ENCODE results near the gene KIF17.

DNA sequence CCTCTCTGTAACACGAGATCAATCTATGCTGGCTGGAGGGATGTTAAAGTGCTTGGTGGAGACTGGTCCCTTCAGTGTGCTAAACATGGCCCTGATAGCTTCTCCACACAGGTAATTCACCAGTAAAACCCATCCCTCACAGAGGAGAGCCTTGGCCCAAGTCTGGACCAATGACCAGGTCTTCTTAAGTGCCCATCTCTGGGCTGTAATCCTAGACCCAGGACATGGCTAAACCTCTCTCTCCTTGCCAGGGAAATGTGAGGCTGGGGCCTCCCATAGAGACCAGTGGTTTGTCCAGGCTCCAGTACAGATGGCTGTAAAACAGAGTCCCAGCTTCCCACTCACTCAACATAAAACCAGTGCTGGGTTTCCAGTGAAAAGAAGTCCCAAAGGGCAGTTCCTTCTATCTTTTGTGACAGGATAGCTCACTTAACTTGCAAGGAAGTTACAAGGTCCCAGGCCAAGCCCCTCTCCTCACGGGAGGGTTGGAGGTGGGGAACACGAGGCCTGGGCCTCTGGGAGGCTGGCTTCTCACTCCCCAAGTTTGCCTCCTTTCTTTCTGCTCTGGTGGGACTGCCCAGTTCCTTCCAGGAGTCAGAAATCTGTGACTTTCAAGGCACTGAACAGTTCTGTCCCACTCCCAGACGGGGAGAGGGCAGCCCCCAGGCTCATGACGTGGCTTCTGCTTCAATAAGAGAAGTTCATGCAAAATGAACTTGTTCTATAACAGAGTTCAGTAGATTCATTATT lies 2.2 kb upstream of the KIF17 start:
- TF ChIP-seq POLR2A (IDR thresholded peaks at IDR 0.05) (no peak), EP300 (IDR thresholded peaks at IDR 0.05) (no peak)
- TF ChIP-seq, protein P1, sequence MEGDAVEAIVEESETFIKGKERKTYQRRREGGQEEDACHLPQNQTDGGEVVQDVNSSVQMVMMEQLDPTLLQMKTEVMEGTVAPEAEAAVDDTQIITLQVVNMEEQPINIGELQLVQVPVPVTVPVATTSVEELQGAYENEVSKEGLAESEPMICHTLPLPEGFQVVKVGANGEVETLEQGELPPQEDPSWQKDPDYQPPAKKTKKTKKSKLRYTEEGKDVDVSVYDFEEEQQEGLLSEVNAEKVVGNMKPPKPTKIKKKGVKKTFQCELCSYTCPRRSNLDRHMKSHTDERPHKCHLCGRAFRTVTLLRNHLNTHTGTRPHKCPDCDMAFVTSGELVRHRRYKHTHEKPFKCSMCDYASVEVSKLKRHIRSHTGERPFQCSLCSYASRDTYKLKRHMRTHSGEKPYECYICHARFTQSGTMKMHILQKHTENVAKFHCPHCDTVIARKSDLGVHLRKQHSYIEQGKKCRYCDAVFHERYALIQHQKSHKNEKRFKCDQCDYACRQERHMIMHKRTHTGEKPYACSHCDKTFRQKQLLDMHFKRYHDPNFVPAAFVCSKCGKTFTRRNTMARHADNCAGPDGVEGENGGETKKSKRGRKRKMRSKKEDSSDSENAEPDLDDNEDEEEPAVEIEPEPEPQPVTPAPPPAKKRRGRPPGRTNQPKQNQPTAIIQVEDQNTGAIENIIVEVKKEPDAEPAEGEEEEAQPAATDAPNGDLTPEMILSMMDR (IDR thresholded peaks at IDR 0.05): no peak

Measured in suprapubic skin (tissue), 3 donors.